Inflammatory macrophage treated with lipopolysaccharide for 1 hour (primary cell): ENCODE data around the gene MS4A2.
"Not testable (repeated sequence)": the region's sequence is repeated elsewhere in the genome, so short reads cannot be mapped to it uniquely, and the experiment has no call there.

Experiments
- DNase-seq, 2 donors: peaks; one replicate each; pipeline ENCODE4 v3.0.0-alpha.2; 2020 to 2022

Gene MS4A2

GRCh38 chr11:60104471-60105115 is 16.1 kb downstream of the MS4A2 start:
- DNase-seq: not testable (repeated sequence)

DNA sequence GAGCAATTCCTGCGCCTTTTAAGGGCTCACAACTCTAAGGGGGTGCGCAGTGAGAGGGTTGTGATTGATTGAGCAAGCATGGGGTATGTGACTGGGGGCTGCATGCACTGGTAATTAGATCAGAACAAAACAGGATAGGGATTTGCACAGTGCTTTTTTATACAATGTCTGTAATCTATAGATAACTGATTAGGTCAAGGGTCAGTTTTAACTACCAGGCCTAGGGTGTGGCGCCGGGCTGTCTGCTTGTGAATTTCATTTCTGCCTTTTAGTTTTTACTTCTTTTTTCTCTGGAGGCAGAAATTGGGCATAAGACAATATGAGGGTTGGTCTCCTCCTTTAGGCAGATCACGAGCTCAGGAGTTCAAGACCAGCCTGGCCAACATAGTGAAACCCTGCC is 20.2 kb downstream of the MS4A2 start:
- not testable (repeated sequence) for DNase-seq

GRCh38 chr11:60111793-60112192 is 23.3 kb downstream of the MS4A2 start:
- DNase-seq: no peak

GRCh38 chr11:60116996-60117790 is 28.7 kb downstream of the MS4A2 start:
- DNase-seq: no peak

DNA sequence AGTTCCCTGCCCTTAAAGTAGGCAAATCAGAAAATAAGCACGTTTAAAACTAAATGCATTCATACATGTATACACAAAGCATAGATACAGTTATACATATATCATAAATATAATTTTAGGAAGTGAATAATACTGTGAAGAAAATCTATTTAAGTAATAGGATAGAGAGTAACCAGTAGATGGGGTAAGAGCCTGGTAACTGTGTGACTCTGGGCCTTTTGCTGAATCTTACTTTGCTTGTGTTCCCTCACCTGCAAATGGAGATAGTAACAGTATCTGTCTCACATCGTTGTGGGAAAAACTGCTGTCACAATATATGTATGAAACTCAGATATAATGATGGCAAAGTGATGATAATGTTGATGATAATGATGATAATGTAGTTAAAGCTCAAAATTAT is 29.9 kb downstream of the MS4A2 start:
- DNase-seq: no peak

DNA sequence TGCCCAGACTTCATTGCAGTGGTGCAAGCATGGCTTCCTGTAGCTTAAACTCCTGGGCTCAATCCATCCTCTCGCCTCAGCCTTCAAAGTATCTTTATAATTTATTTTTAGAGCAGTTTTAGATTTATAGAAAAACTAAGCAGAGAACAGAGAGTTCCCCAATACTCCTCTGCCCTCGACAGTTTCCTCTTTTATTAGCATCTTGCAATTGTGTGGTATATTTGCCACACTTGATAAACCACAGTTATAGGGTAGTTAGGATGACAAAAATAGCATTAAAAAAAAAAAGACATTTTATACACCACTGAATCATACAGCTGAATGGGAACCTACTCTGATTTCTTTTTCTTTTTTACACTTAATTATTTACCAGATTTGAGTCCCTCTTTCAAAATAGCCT is 31.2 kb downstream of the MS4A2 start:
- peak; percentile 80 to 85 for DNase-seq

- no peak for DNase-seq
These were observed 32.8 kb downstream of the MS4A2 start for GRCh38 chr11:60121264-60121663.

DNA sequence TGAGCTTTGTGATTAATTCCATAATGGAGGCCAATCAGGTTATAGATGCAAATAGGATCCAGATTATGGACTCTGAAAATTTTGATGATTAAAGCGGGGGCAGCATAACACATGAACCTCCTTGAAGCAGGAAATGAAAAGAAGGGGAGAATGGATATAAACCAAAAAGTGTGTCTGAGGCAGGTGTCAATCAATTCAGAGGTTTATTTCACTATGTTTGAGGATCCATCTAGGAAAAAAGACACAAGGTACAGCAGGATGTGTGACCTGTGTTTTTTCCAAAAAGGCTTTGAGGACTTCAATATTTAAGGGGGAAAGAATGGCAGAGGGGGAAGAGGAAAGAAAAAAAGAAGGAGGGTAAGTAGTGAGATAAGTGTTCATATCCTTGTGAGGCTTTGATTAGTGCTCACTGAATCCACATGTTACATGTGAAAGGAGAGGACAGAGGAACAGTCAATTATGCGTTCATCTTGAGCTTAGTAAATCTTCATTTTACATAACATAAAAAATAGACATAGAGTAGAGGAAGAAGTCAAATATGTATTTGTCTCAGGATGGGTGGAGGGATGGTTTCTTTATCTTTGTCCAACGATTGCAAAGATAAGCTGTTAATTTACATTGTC is 34.1 kb downstream of the MS4A2 start:
- no peak for DNase-seq

- DNase-seq: no peak
These were observed 36.5 kb downstream of the MS4A2 start for GRCh38 chr11:60124802-60125432.

DNA sequence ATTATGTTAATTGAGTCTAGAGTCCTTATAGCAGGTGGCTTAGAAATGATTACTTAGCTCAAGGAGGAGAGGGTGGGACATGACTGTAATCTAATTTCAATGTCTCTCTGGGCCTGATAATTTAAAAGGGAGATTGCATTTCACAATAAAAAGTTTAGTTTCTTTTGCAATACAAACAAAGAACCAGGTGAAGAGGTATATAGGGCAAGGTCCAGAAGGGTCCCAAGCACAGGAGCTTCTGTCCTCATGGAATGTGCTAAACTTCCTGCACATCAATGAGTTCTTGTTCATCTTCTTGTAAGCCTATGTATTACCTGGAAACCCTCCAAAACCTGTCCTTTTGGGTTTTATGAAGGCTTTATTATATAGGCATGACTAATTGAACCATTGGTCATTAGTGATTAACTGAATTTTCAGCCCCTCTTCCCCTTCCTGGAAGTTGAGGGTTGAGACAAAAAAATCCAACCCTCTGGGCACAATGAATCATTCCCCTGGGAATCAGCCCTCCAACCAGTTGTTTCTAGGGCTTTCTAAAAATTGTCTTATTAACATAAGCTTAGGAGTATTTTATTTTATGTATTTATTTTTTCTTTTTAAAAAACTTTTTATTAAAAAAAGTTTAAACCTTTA is 37.6 kb downstream of the MS4A2 start:
- DNase-seq: no peak

DNA sequence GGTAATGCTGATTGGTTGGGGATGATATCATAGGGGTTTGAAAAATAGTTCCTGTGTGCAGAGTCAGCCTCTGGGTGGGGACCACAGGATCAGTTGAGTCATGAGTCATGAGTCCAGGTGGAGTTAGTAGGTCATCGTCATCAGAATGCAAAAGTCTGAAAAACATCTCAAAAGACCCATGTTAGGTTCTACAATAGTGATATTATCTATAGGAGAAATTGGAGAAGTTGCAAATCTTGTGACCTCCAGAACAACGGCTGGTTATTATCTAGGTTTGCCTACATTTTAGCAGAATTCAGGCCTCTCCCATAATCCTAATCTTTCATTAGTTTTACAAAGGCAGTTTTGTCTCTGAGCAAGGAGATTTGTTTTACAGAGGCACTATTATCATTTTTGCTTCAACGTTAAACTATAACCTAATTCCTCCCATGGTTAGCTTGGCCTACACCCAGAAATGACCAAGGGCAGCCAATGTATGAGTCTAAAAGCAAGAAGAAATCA is 38.9 kb downstream of the MS4A2 start:
- peak in 1 of 2 donors; percentile 15 for DNase-seq

- no peak for DNase-seq
These were observed 39.9 kb downstream of the MS4A2 start for GRCh38 chr11:60128376-60128775.

- DNase-seq: not testable (repeated sequence)
These were observed 40.4 kb downstream of the MS4A2 start for GRCh38 chr11:60128866-60129265.

DNA sequence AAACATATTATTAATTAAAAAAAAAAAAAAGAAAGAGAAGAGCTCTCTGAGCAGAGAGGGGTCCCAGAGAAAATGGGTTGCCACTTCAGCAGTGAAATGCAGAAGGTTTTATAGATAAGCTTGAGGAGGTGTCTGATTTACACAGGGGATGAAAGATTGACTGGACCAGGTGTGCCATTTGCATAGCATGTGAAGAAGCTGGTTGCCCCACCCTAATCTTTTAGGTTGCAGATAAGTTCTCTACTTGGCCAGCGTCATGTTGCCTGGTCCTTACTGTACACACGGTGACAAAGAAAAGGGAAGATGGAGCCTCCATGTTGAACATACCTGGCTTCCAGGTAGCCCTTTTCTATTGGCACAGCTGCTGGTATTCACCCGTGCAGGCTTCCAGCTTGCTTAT is 41.4 kb downstream of the MS4A2 start:
- no peak for DNase-seq

GRCh38 chr11:60130496-60130895 is 42.0 kb downstream of the MS4A2 start:
- peak; percentile 37 to 76 for DNase-seq

GRCh38 chr11:60131912-60132311 is 43.4 kb downstream of the MS4A2 start:
- no peak for DNase-seq

GRCh38 chr11:60133917-60134316 is 45.5 kb downstream of the MS4A2 start:
- DNase-seq: no peak

GRCh38 chr11:60143768-60144167 is 55.3 kb downstream of the MS4A2 start:
- no peak for DNase-seq

GRCh38 chr11:60145677-60146076 is 57.2 kb downstream of the MS4A2 start:
- no peak for DNase-seq
